HG03342 (cell line): ENCODE data around the gene PDCD6IP.
"Not testable (repeated sequence)": the region's sequence is repeated elsewhere in the genome, so short reads cannot be mapped to it uniquely, and the experiment has no call there.

Source experiments
- ATAC-seq: cut with Tn5 transposase; IDR thresholded peaks from one replicate; pipeline ENCODE4 v1.9.1; 2021; ENCODE audit warnings: mild to moderate bottlenecking, moderate library complexity; ENCODE audit not compliant: unreplicated experiment

Gene PDCD6IP

GRCh38 chr3:33792167-33792892 is 6.1 kb upstream of the PDCD6IP start:
- ATAC-seq, result no peak

- no peak for ATAC-seq
Observed at GRCh38 chr3:33795131-33795530, 3.3 kb upstream of the PDCD6IP start.

- no peak for ATAC-seq
Observed at GRCh38 chr3:33795856-33796536, 2.4 kb upstream of the PDCD6IP start.

- peak; percentile 47 for ATAC-seq
Observed at GRCh38 chr3:33798113-33798417, 365 bp upstream of the PDCD6IP start.

GRCh38 chr3:33799202-33799551 is 747 bp downstream of the PDCD6IP start:
- ATAC-seq, result no peak

GRCh38 chr3:33803252-33803651 is 4.8 kb downstream of the PDCD6IP start:
- ATAC-seq, result no peak

- ATAC-seq, result no peak
Observed at GRCh38 chr3:33803894-33804526, 5.6 kb downstream of the PDCD6IP start.

- ATAC-seq, result no peak
Observed at GRCh38 chr3:33807191-33807590, 8.8 kb downstream of the PDCD6IP start.

GRCh38 chr3:33808559-33808958 is 10.1 kb downstream of the PDCD6IP start:
- no peak for ATAC-seq

- ATAC-seq, result no peak
Observed at GRCh38 chr3:33810545-33810944, 12.1 kb downstream of the PDCD6IP start.

GRCh38 chr3:33821989-33822388 is 23.6 kb downstream of the PDCD6IP start:
- ATAC-seq, result no peak

- ATAC-seq, result no peak
Observed at GRCh38 chr3:33823821-33824220, 25.4 kb downstream of the PDCD6IP start.

GRCh38 chr3:33825111-33825510 is 26.7 kb downstream of the PDCD6IP start:
- no peak for ATAC-seq

GRCh38 chr3:33826206-33826605 is 27.8 kb downstream of the PDCD6IP start:
- ATAC-seq, result no peak

GRCh38 chr3:33826688-33827087 is 28.3 kb downstream of the PDCD6IP start:
- ATAC-seq, result no peak

- ATAC-seq, result no peak
Observed at GRCh38 chr3:33829720-33830119, 31.3 kb downstream of the PDCD6IP start.

- no peak for ATAC-seq
Observed at GRCh38 chr3:33831053-33831452, 32.6 kb downstream of the PDCD6IP start.

- no peak for ATAC-seq
Observed at GRCh38 chr3:33833408-33834095, 35.1 kb downstream of the PDCD6IP start.

GRCh38 chr3:33834096-33834453 is 35.6 kb downstream of the PDCD6IP start:
- ATAC-seq, result peak; percentile 45

GRCh38 chr3:33837182-33837581 is 38.8 kb downstream of the PDCD6IP start:
- ATAC-seq, result not testable (repeated sequence)

- no peak for ATAC-seq
Observed at GRCh38 chr3:33839283-33839682, 40.9 kb downstream of the PDCD6IP start.

- no peak for ATAC-seq
Observed at GRCh38 chr3:33840179-33840578, 41.7 kb downstream of the PDCD6IP start.
